Liver (tissue), 3 donors: ENCODE measurements around the gene PEX11G.

Source experiments
- RAD21 ChIP-seq, 2 donors: IDR thresholded peaks; 2 replicates each; pipeline ENCODE4 v1.6.1; 2016; ENCODE audit warnings: antibody characterized with exemption in 2 of 2, mild to moderate bottlenecking in 2 of 2
- TF ChIP-seq, protein P1 (sequence below): IDR thresholded peaks from 2 replicates; pipeline ENCODE4 v1.6.1; 2016; ENCODE audit warnings: antibody characterized with exemption, mild to moderate bottlenecking
- TF ChIP-seq, protein P2 (sequence below): fragments of 150-350 bp; IDR thresholded peaks from 2 replicates; pipeline ENCODE4 v1.5.1; 2017; ENCODE audit warnings: improper control_type of control experiment, low read depth, low read length; ENCODE audit not compliant: missing input control
- donor health status: healthy.
- donor health status: healthy.

GRCh38 chr19:7506385-7507328 is 17.8 kb upstream of the PEX11G start:
- TF ChIP-seq, protein P1, sequence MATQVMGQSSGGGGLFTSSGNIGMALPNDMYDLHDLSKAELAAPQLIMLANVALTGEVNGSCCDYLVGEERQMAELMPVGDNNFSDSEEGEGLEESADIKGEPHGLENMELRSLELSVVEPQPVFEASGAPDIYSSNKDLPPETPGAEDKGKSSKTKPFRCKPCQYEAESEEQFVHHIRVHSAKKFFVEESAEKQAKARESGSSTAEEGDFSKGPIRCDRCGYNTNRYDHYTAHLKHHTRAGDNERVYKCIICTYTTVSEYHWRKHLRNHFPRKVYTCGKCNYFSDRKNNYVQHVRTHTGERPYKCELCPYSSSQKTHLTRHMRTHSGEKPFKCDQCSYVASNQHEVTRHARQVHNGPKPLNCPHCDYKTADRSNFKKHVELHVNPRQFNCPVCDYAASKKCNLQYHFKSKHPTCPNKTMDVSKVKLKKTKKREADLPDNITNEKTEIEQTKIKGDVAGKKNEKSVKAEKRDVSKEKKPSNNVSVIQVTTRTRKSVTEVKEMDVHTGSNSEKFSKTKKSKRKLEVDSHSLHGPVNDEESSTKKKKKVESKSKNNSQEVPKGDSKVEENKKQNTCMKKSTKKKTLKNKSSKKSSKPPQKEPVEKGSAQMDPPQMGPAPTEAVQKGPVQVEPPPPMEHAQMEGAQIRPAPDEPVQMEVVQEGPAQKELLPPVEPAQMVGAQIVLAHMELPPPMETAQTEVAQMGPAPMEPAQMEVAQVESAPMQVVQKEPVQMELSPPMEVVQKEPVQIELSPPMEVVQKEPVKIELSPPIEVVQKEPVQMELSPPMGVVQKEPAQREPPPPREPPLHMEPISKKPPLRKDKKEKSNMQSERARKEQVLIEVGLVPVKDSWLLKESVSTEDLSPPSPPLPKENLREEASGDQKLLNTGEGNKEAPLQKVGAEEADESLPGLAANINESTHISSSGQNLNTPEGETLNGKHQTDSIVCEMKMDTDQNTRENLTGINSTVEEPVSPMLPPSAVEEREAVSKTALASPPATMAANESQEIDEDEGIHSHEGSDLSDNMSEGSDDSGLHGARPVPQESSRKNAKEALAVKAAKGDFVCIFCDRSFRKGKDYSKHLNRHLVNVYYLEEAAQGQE: no peak
- TF ChIP-seq, protein P2, sequence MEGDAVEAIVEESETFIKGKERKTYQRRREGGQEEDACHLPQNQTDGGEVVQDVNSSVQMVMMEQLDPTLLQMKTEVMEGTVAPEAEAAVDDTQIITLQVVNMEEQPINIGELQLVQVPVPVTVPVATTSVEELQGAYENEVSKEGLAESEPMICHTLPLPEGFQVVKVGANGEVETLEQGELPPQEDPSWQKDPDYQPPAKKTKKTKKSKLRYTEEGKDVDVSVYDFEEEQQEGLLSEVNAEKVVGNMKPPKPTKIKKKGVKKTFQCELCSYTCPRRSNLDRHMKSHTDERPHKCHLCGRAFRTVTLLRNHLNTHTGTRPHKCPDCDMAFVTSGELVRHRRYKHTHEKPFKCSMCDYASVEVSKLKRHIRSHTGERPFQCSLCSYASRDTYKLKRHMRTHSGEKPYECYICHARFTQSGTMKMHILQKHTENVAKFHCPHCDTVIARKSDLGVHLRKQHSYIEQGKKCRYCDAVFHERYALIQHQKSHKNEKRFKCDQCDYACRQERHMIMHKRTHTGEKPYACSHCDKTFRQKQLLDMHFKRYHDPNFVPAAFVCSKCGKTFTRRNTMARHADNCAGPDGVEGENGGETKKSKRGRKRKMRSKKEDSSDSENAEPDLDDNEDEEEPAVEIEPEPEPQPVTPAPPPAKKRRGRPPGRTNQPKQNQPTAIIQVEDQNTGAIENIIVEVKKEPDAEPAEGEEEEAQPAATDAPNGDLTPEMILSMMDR: no peak
- TF ChIP-seq RAD21 (IDR thresholded peaks at IDR 0.05): no peak
